Measurements from ENCODE around the gene EXOSC6.
"Not testable (repeated sequence)": the region's sequence is repeated elsewhere in the genome, so short reads cannot be mapped to it uniquely, and the experiment has no call there.

Gene EXOSC6

DNA sequence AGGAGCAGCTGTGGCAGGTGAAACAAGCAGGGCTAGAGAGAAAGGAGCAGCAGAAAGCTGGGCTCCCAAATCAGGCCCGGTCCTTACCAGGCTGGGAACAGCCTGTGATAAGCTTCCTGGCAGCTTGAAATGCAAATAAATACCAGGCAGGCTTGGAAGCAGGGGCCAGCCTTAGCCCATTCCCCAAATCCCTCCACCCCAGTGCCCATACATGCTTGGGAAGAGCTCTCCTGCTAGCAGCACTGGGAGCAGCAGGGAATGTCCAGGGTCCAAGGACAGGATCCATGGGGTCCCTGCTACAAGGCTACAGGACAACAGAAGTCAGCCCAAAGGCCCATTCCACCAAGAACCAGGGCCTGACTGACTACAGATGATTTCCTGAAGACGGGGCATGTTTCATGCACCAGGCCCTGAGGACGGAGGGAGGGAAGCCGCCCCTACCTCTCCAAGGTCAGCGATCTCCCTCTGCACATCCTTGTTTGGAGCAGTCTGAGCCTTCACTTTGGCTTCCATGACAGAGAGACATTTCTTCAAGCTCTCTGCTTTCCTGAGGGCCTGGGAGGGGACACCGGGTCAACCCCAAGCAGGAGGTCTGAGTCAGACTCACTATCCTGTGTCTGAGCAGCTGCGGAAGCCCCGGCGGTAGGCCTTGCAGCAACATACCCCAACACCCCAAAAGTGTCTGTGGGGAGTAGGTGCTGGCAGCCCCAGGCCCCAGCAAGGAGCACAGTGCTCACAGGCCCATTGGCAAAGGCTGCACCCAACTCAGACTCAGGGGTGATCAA is 2.6 kb upstream of the EXOSC6 start:
- DNase-seq (ENCODE audit: low read depth), result no peak

DNA sequence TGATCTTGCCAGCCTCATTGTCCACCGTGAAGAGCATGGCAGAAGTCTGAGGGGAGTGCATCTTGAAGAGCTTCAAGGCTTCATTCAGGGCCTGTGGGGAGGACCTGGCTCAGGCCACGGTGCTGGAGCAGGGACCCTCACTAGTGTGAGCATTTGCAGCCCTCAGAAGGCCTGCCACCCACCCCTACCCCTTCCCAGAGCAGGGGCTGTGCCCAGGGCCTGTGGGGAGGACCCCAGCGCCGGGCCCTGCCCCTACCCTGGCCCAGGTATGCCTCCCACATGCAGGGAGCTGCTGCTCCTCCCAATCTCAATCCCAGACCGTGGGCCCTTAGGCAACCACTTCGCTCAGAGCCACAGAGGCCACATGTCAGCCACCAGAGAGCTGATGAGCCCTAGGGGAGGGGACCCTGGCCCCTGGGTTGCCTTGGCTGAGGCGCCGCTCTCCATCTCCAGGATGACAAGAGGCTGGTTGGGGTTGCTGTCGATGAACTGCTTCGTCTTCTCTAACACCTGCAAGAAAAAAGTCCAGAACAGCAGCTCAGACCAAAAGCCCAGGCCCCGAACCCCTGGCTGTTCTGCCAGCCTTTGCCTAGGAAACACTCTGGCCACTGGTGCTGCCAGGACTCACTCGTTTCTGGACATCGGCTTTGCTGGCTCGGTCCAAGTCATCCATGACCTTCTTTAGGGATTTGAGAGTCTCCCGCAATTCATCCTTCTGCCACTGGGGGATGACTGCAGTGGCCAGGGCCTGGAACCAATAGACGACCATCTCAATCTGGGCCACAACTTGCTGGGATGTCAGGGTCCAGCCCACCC is 1.8 kb upstream of the EXOSC6 start:
- no peak for DNase-seq (ENCODE audit: low read depth)

DNA sequence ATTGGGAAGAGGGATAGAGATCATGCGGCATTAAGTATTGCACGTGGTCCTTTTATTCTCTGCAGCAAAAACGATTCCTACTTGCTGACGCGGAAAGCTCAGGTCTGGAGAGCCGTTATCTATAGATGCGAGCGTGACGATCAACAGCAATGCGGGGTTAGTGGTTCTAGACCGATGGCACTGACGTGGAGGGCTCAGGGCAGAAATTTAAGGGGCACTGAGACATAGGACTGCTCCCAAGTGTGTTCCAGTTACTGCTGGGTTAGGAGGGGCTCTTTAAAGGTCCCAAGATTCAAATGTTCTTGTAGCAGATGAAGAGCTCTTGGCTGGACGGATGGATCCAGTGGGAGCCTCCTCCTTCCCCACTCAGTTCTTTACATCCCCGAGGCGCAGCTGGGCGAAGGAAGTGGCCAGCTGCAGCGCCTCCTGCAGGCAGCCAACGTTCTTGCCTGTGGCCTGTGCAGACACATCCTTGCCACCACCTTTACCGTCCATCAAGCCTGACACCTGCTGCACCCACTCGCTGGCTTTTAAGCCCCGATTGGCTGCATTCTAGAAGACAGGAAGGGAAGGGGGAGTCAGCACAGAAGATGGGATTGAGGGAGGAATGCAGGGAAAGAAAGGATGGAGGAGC is 732 bp upstream of the EXOSC6 start:
- no peak for DNase-seq (ENCODE audit: low read depth)

DNA sequence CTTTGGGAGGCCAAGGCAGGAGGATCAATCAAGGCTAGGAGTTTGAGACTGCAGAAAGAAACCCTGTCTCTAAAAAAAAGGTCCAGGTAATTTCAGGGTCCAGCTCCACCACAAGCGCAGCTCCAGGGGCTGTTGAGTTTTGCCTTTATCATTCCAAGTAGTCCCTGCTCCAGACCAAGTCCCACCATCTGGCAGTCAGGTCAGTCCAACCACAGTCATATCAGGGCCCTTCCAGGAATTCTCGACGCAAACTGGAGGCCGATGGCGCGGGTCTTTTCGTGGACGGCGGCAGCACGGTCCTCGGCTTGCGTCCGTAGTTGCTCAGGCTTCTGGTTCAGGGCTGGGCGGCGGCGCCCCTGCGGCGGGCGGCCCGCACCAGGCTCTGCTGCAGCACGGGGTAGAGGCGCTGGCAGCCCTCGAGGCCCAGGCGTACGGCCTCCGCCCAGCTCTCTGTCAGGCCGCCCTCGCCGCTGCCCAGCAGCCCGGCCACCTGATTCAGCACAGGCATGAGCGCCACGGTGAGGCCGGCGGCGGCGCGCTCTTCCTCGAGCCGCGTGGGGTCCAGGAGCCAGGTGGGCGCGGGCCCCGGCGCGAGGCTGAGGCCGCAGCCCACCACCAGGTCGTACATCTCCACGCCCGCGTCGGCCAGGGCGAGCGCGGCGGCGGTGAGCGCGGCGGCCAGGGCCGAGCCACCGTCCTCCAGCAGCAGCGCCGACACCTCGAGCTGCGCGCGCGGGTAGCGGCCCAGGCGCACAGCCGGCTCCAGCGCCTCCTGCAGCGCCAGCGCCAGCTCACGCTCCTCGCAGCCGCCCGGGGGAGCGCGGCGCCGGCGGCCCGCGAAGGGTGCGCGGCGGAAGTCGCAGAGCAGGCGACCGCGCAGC is 752 bp downstream of the EXOSC6 start:
- DNase-seq (ENCODE audit: low read depth), result no peak

DNA sequence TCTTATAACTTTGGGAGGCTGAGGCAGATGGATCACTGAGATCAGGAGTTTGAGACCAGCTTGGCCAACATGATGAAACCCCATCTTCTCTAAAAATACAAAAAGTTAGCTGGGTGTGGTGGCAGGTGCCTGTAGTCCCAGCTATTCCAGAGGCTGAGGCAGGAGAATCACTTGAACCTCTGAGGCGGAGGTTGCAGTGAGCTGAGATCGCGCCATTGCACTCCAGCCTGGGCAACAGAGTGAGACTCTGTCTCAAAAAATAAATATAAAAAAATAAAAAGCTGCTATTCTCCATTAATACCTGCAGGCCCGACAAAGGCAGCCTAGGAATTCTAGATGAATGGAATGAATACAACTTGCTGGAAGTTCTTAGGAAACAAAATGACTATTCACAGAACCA is 2.0 kb downstream of the EXOSC6 start:
- not testable (repeated sequence) for DNase-seq (ENCODE audit: low read depth)

DNA sequence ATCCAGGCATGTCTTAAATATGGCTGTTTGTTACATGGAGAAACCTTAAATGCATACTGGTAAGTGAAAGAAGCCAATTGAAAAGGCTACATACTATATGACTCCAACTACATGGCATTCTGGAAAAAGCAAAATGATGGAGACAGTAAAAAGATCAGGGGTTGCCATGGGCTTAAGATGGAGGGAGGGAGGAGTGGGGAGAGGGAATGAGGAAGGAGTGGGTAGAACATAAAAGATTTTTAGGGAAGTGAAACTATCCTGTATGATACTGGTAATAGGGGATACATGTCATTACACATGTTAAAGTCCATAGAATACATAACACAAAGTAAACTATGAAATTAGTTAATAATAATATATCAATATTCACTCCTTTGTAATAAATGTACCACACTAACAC is 13.0 kb downstream of the EXOSC6 start:
- DNase-seq (ENCODE audit: low read depth), result not testable (repeated sequence)

DNA sequence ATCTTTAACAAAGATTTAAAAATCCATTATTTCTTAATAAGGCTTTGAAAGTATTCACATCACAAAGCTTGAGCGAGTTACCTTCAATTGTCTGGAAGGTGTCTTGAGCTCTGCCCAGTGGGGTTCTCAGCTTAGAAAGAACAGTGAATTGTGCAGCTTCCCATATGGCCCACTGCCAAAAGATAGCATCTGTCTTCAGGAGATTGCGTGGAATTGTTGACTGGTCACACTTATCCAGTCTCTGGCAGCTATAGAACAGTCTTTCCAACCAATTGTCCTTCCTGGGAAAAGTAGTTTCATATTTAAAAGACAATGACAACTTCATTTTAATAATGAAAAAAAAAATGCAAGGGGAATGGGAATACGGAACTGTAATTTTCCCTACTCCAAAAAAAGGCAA is 19.9 kb downstream of the EXOSC6 start:
- DNase-seq (ENCODE audit: low read depth), result not testable (repeated sequence)

DNA sequence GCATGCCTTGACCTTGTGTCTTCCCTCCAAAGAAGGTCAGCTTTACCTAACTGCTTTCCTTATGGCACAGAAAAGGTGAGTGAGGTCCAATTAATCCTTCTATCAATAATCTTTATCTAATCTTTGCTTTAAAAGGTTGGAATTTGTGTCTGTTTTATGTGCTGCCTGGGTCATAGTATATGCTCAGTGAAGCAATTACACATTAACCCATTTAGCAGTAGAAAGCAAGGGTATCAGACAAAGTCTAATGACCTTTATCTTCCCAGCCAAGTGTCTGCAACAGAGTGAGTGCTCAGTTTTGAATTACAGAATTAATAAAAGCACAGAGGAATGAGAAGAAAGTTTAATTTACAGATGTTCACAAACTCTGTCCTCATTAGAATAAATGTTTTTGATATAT is 25.7 kb downstream of the EXOSC6 start:
- not testable (repeated sequence) for DNase-seq (ENCODE audit: low read depth)

DNA sequence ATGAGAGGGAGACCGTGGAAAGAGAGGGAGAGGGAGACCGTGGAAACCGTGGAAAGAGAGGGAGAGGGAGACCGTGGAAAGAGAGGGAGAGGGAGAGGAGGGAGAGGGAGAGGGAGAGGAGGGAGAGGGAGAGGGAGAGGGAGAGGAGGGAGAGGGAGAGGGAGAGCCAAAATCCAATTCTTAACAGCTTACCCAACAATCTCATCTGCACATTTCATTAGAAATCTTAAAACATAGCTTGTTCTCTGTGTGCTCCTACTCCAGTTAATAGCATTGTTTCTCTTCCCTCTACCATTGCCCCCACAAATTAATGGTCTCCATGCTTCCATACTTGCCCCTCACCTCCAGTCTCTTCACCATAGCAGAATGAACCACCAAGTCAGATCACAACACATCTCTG is 26.3 kb downstream of the EXOSC6 start:
- DNase-seq (ENCODE audit: low read depth), result not testable (repeated sequence)

DNA sequence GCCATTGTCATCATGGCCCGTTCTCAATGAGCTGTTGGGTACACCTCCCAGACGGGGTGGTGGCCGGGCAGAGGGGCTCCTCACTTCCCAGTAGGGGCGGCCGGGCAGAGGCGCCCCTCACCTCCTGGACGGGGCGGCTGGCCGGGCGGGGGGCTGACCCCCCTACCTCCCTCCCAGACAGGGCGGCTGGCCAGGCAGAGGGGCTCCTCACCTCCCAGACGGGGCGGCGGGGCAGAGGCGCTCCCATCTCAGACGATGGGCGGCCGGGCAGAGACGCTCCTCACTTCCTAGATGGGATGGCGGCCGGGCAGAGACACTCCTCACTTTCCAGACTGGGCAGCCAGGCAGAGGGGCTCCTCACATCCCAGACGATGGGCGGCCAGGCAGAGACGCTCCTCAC is 27.1 kb downstream of the EXOSC6 start:
- DNase-seq (ENCODE audit: low read depth), result not testable (repeated sequence)

DNA sequence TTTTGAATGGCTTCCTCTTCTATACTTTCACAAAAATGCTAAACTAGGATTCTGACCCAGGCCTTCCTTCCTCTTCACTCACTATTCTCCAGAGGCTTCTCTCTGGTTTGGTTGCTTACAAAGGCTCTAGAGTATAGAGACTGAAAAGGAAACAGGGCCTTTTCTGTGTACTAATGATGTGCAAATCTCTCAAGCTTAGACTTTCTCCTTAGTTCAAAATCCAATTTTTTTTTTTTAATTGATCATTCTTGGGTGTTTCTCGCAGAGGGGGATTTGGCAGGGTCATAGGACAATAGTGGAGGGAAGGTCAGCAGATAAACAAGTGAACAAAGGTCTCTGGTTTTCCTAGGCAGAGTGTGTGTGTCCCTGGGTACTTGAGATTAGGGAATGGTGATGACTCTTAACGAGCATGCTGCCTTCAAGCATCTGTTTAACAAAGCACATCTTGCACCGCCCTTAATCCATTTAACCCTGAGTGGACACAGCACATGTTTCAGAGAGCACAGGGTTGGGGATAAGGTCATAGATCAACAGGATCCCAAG is 27.7 kb downstream of the EXOSC6 start:
- DNase-seq (ENCODE audit: low read depth), result not testable (repeated sequence)

DNA sequence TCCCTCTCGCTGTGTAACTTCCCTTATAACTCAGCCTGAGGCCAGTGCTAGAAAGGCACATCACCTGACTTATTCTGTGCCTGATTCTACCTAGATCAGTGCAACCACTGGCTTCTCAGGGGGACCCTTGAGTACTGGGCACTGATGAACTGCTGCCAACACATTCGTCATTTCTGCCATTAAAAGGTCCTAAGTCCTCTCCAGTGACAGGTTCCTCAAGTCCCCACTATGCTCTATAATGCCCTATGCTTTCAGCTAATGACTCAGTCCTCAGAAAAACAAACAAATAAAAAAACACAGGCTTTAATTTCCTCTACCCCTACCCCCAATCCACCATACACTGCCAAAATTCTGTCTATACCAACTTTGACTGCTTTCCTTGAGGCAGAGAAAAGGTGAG is 28.5 kb downstream of the EXOSC6 start:
- DNase-seq (ENCODE audit: low read depth), result not testable (repeated sequence)

DNA sequence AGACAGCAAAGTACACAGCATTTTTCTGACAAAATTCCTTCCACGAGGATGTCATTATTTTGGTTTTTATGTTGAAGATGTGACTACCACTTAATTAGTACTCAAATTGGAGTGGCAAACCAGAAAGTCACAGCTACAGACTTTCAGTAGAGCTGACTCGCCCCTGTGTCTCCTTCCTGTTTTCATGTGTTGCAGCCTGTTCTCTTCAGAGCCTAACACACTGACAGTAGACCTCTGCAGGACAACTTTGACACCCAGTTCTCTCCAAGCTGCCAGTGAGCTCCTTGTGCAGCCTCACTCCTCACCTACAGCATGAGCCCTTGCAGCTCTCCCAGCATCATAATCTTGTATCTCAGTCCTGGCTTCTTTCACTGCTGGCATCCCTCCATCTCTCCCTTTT is 29.2 kb downstream of the EXOSC6 start:
- not testable (repeated sequence) for DNase-seq (ENCODE audit: low read depth)

DNA sequence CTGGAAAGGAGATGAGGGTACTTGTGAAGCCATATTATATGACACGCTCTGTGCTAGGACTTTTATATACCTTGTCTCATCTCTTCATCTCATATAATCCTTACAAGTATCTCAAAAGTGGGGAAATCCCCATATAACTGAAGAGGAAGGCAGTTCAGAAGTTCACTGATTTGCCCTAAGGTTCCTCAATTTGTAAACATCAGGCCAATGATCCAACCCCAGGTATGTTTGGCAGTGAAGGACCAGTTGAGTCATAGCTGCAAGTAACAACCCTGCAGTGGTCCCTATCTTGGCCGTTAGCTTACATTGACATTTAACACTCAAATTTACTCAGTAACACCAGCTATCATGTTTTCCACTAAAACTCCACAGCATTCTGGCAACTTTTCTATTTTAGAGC is 33.2 kb downstream of the EXOSC6 start:
- DNase-seq (ENCODE audit: low read depth), result not testable (repeated sequence)

DNA sequence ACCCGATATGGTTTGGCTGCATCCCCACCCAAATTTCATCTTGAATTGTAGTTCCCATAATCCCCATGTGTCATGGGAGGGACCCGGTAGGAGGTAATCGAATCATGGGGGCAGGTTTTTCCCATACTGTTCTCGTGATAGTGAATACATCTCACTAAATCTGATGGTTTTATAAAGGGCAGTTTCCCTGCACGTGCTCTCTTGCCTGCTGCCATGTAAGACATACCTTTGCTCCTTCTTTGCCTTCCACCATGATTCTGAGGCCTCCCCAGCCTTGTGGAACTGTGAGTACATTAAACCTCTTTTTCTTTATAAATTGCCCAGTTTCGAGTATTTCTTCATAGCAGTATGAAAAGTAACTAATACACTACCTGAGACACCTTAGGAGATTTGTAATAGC is 45.4 kb downstream of the EXOSC6 start:
- DNase-seq (ENCODE audit: low read depth), result not testable (repeated sequence)

DNA sequence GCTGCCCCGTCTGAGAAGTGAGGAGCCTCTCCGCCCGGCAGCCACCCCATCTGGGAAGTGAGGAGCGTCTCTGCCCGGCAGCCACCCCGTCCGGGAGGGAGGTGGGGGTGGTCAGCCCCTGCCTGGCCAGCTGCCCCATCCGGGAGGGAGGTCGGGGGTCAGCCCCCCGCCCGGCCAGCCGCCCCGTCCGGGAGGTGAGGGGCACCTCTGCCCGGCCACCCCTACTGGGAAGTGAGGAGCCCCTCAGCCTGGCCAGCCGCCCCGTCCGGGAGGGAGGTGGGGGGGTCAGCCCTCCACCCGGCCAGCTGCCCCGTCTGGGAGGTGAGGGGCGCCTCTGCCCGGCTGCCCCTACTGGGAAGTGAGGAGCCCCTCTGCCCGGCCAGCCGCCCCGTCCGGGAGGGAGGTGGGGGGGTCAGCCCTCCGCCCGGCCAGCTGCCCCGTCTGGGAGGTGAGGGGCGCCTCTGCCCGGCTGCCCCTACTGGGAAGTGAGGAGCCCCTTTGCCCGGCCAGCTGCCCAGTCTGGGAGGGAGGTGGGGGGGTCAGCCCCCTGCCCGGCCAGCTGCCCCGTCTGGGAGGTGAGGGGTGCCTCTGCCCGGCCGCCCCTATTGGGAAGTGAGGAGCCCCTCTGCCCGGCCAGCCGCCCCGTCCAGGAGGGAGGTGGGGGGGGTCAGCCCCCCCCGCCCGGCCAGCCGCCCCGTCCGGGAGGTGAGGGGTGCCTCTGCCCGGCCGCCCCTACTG is 46.9 kb downstream of the EXOSC6 start:
- not testable (repeated sequence) for DNase-seq (ENCODE audit: low read depth)

DNA sequence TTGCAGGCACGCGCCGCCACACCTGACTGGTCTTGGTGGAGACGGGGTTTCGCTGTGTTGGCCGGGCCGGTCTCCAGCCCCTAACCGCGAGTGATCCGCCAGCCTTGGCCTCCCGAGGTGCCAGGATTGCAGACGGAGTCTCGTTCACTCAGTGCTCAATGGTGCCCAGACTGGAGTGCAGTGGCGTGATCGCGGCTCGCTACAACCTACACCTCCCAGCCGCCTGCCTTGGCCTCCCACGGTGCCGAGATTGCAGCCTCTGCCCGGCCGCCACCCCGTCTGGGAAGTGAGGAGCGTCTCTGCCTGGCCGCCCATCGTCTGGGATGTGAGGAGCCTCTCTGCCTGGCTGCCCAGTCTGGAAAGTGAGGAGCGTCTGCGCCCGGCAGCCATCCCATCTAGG is 47.7 kb downstream of the EXOSC6 start:
- DNase-seq (ENCODE audit: low read depth), result not testable (repeated sequence)

DNA sequence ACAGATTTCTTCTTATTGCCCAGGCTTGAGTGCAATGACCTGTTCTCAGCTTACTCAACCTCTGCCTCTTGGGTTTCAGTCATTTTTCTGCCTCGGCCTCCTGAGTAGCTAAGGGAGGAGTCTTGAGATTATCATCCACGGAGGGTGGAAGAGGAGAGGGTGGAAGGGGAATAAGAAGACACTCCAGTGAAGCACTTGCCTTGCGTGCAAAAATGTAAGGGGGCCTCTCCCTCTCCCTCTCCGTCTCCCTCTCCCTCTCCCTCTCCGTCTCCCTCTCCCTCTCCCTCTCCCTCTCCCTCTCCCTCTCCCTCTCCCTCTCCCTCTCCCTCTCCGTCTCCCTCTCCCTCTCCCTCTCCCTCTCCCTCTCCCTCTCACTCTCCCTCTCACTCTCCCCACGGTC is 48.2 kb downstream of the EXOSC6 start:
- not testable (repeated sequence) for DNase-seq (ENCODE audit: low read depth)

DNA sequence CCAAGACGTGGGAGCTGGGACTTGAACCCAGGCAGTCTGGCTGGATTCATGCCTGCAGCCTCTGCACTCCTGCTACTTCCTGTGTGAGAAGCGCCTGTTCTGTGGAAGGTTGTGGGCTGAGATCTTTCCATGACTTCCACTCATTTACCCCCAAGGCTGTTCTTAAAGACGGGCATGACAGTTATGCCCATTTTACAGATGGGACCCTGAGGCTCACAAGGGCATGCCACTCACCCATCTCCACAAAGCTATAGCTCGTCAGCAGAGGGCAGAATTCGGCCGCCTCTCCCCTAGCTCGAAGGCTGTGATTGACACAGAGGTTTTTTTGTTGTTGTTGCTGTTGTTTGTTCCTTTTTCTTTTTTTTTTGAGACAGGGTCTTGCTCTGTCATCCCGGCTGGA is 51.7 kb downstream of the EXOSC6 start:
- not testable (repeated sequence) for DNase-seq (ENCODE audit: low read depth)

DNA sequence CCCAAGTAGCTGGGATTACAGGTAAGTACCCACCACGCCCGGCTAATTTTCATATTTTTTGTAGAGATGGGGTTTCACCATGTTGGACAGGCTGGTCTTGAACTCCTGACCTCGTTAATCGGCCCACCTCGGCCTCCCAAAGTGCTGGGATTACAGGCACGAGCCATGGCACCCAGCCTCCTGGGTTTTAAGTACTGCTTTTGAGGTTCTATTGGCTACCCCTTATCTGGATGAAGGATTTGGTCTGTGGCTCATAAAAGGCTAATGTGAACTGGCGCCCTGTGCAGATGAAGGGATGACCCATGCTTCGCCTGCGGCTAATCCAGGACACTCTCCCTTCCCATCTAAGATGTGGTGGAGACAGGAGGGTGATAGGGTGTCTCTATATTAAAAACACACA is 52.6 kb downstream of the EXOSC6 start:
- not testable (repeated sequence) for DNase-seq (ENCODE audit: low read depth)

DNA sequence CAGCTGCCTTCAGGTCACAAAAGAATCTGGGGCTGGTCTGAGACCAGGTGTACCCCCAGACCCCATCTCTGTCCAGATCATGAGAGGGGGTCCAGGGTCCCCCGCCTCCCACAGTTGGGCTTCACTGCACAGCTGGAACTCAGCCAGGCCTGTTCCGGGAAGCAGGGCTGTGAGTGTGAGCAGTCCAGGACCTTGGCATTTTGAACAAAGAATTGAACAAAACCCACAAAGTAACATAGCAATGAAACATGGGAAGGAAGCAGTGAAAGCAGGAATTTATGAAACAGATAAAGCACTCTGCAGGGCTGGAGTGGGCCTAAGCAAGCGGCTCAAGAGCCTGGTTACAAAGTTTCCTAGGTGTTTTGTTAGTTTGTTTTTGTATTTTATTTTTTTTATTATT is 53.1 kb downstream of the EXOSC6 start:
- not testable (repeated sequence) for DNase-seq (ENCODE audit: low read depth)
